GM06990 (cell line): ENCODE results near the gene VARS1.
A peak's percentile ranks its signal among the peaks of the same experiment; 100 is the strongest.
"Not testable (repeated sequence)": the region's sequence is repeated elsewhere in the genome, so short reads cannot be mapped to it uniquely, and the experiment has no call there.

ENCODE experiments used
- DNase-seq: peaks from one replicate; pipeline ENCODE4 v3.0.0-alpha.2; 2011; ENCODE audit not compliant: insufficient read length; ENCODE audit errors: extremely low read depth
- H3K27me3 ChIP-seq: replicated peaks from 2 replicates; pipeline ENCODE4 v1.6.0; 2011; ENCODE audit warnings: low read length; ENCODE audit not compliant: control insufficient read depth, insufficient read depth
- H3K36me3 ChIP-seq: 2 replicates; pipeline ENCODE4 v1.5.1; 2011; ENCODE audit warnings: low read length; ENCODE audit not compliant: control insufficient read depth, insufficient read depth
- H3K4me3 ChIP-seq: replicated peaks from 2 replicates; pipeline ENCODE4 v1.5.1; 2011; ENCODE audit warnings: low read depth, mild to moderate bottlenecking, control low read depth, low read length
- TF ChIP-seq, protein P1 (sequence below): IDR thresholded peaks from 2 replicates; pipeline ENCODE4 v1.5.1; 2011; ENCODE audit warnings: low read length, control low read depth, mild to moderate bottlenecking, inconsistent platforms; ENCODE audit not compliant: insufficient read depth, poor library complexity, severe bottlenecking

Gene VARS1

DNA sequence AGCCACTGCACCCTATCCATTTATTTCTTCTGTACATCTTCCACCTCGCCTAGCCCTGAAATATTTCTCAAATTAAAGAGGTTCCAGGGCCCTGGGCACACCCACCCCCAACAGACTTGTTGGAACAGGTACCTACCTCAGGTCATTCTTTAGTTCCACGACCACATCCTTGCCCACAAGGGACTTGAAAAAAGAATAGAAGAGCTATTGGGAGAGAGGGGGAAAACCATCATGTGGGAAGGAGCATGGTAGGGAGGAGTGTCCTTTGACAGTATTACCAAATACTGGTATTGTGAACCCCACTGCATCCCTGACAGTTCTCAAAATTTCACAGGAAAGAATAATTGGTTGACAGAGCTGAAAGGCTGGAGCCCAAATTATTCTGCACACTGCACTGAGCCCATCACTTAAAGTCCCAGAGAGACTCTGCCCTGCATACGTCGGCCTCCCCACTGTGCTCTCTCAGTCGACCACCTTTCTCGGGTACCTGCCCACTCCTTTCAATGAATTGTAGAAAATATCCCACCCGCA is 10.5 kb upstream of the VARS1 start:
- H3K4me3 ChIP-seq: peak overlapping the region; percentile 83
- DNase-seq: no peak
- H3K36me3 ChIP-seq: peaks cover 1% of the 10 kb centered on the region
- TF ChIP-seq, protein P1, sequence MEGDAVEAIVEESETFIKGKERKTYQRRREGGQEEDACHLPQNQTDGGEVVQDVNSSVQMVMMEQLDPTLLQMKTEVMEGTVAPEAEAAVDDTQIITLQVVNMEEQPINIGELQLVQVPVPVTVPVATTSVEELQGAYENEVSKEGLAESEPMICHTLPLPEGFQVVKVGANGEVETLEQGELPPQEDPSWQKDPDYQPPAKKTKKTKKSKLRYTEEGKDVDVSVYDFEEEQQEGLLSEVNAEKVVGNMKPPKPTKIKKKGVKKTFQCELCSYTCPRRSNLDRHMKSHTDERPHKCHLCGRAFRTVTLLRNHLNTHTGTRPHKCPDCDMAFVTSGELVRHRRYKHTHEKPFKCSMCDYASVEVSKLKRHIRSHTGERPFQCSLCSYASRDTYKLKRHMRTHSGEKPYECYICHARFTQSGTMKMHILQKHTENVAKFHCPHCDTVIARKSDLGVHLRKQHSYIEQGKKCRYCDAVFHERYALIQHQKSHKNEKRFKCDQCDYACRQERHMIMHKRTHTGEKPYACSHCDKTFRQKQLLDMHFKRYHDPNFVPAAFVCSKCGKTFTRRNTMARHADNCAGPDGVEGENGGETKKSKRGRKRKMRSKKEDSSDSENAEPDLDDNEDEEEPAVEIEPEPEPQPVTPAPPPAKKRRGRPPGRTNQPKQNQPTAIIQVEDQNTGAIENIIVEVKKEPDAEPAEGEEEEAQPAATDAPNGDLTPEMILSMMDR: no peak
- H3K27me3 ChIP-seq: no peaks in the 10 kb centered on the region

DNA sequence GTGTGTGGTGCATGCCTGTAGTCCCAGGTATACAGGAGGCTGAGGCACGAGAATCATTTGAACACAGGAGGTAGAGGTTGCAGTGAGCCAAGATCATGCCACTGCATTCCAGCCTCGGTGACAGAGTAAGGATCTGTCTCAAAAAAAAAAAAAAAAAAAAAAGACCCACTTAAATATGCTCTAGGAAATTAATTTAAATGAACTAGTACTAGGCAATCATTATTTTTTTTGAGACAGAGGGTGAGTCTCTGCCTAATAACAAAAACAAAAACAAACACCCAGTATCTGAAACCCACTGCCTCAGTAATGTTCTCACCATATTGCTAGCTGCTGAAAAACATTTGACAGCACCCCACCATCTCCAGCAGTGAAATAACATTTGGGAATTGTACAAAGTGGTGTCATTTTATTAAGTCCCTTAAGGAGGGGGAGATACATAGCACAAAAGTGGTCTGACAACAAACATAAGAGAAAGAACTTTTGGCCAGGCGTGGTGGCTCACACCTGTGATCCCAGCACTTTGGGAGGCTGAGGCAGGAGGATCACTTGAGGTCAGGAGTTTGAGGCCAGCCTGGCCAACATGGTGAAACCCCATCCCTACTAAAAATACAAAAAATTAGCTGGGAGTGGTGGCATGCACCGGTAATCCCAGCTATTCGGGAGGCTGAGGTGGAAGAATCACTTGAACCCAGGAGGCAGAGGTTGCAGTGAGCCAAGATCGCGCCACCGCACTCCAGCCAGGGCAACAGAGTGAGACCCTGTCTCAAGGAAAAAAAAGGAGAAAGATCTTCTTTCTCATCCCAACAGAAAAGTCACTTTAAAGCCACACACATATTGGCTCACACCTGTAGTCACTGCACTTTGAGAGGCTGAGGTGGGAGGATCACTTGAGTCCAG is 5.7 kb upstream of the VARS1 start:
- H3K4me3 ChIP-seq, H3K27me3 ChIP-seq, DNase-seq, H3K36me3 ChIP-seq: not testable (repeated sequence)

DNA sequence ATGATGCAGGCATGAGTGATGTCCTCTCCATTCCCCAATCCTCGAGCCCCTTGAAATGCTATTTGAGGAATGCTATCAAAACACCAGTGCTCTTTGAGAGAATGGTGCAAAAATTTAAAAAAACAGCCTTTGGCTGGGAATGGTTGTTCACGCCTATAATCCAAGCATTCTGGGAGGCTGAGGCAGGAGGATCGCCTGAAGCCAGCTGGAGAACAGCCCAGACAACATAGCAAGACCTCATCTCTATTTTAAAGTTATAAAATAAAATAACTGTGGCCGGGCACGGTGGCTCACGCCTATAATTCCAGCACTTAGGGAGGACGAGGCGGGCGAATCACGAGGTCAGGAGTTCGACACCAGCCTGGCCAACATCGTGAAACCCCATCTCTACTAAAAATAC is 4.2 kb upstream of the VARS1 start:
- Histone ChIP-seq H3K27me3 (no peaks in the 10 kb centered on the region), H3K4me3 (no peak overlapping the region), H3K36me3 (peaks cover 1% of the 10 kb centered on the region)
- TF ChIP-seq, protein P1: no peak
- DNase-seq: no peak

DNA sequence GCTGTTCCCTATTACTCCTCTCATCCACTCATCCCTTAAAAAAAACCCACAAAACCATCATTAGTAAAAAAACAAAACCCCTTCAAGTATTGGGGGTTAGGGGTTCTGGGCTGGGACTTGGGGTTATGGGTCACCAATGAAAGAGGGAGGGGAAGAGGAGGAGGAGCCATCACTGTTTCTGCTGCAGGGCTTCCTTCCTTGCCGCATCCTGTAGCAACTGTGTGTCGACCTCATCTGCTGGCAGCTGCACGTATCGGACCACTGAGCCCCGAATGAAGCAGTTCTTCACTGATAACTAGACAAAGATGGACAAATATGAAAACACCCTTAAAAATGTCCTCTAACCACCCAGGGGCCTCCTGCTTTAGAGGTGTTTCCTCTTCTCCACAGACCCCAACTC is 2.0 kb upstream of the VARS1 start:
- TF ChIP-seq, protein P1: no peak
- Histone ChIP-seq H3K4me3 (no peak overlapping the region), H3K27me3 (no peaks in the 10 kb centered on the region), H3K36me3 (no peaks in the 10 kb centered on the region; the same call in none of the 2 replicates)
- no peak for DNase-seq

DNA sequence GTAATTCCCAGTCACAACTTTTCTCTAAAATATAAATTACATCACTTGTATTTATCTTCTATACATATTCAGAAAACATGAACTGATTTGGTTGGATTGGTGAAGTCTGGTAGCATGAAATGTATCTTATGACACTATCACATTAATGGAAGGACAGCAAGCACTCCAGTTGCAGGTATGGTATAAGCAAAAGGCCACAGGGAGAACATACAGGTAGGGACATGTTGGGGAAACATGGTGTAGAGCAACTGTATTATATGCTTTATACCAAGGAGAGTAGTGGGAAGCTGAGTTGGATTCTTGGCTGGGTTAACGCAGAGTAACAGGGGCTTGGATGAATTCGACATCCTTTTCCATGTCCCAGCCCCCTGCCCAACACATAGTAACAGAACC is 1.4 kb upstream of the VARS1 start:
- Histone ChIP-seq H3K27me3 (no peaks in the 10 kb centered on the region), H3K4me3 (no peak overlapping the region), H3K36me3 (peaks cover 4% of the 10 kb centered on the region)
- TF ChIP-seq, protein P1: no peak
- no peak for DNase-seq

DNA sequence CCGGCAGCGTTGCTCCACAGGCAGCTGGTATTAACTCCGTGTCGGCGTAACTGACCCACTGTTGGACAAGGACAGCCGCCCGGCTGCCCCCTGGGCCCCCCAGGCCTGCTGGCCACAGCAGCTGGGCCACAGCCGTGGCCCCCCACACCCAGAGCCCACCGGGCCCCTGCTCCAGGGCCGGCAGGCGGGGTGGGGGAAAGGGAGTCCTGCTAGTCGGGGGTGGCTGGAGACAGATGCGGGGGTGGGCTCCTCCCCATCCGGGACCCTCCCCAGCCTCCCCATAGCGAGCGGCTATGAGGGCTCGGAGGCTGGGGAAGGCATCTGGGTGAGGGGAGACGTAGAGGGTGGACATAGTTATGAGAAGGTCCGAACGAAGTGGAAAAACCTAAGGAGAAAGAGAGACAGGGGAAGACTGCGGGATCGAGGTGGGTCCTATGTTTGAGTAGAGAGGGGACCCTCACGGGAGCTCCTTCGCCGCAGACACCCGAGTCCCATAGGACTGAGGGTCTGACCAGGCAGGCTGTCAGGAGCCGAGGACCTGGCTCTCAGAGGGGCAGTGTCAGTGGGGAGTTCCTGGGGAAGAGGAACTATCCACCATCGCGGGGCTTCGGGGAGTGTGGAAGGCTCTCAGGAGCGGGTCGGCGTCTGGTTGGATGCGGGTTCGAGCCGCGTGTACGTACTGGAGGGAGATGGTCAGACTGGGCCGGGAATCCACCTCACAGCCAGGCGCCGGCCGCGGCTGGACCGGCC is 511 bp downstream of the VARS1 start:
- DNase-seq: no peak
- H3K4me3 ChIP-seq: peak overlapping the region; percentile 92
- no peaks in the 10 kb centered on the region for H3K27me3 ChIP-seq
- TF ChIP-seq, protein P1: no peak
- H3K36me3 ChIP-seq: peaks cover 4% of the 10 kb centered on the region
